Left kidney (tissue), 2 donors: ENCODE data around the gene DLG4. TPM values are rescaled to one million over a fixed set of nuclear protein-coding genes. Genes with fewer than 3 reads are reported as not detected.
A peak's percentile ranks its signal among the peaks of the same experiment; 100 is the strongest.

Experiments used
- DNase-seq: peaks from one replicate; pipeline ENCODE4 v3.0.0-alpha.2; 2013
- polyA plus RNA-seq: library from polyadenylated mRNA; unstranded; fragments of 120-200 nt; gene quantifications from one replicate; pipeline ENCODE4 v1.2.1, GENCODE V29; 2013; ENCODE audit not compliant: insufficient read length

DLG4 gene
- polyA plus RNA-seq, 1 donor = 36.0 TPM

GRCh38 chr17:7234083-7234951 is 14.7 kb upstream of the DLG4 start, which contains the start of gene DVL2:
Gene DVL2, minus strand, starts transcription at chr17:7234517. Its CDS starts 255 bp downstream, at chr17:7234262.
- DNase-seq = peak; percentile 94

DNA sequence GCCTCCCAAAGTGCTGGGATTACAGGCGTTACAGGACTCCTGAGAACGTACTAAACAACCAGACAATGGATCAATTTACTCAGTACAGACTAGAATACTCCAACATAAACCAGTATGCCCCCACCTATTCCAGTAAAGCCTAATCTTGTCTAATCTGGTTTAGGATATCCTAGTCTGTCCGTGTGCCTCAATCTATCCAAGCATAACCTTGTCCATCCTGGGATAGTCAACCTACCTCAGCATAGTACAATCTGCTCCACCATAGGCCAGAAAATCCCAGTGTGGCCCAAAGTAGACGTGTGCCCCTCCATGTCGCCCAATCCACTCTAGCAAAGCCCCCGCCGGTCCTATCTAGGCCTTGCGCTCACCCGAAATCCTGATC is 14.1 kb upstream of the DLG4 start:
- DNase-seq = no peak

DNA sequence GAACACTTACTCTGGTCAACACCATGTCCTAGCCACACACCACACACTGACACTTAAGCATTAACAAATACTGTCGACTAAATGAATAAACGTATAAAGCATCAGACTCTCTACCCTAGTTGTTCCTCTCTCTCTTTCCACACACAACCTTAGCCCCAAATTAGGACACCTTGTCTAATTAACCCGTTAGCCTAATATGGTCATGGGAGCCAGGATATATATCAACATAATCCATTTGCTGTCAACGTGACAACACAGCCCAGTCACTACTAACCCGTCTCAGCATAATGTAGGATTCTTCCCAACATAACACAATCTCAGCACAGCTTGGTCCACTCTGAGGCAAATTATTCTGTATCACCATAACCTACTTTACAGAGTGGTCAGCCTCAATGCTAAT is 12.5 kb upstream of the DLG4 start:
- DNase-seq = no peak

DNA sequence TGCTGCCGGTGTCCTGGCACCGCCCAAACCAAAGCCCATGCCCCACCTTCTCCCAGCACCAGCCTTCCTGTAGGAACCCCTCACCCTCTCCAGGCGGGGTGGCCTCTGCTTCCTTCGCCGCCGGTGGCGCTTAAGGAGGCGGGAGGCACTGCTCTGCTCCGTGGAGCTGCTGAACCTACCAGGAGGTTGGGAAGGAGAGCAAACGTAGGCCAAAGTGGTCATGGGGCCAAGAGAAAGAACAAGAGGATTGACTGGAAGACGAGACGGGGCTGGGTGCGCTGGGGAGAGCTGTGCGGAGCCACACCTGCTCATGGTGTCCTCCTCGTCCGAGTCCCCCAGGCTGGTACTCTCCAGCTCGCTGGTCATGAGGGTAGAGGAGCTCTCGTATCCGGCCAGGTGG is 9.9 kb upstream of the DLG4 start:
- DNase-seq = no peak

DNA sequence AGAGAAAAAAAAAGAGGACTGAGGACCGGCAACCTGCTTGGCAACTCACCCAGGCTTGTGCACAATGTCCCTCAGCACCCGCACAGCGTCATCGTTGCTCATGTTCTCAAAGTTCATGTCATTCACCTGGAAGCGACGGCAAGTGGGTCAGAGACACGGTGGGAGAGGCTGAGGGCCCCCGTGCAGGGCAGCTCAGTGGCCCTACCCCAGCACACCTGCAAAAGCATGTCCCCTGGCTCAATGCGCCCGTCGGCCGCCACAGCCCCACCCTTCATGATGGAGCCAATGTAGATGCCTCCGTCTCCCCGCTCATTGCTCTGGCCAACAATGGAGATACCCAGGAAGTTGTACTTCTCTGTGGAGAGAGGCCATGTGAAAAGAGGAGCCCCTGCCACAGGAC is 9.3 kb upstream of the DLG4 start:
- DNase-seq = no peak

DNA sequence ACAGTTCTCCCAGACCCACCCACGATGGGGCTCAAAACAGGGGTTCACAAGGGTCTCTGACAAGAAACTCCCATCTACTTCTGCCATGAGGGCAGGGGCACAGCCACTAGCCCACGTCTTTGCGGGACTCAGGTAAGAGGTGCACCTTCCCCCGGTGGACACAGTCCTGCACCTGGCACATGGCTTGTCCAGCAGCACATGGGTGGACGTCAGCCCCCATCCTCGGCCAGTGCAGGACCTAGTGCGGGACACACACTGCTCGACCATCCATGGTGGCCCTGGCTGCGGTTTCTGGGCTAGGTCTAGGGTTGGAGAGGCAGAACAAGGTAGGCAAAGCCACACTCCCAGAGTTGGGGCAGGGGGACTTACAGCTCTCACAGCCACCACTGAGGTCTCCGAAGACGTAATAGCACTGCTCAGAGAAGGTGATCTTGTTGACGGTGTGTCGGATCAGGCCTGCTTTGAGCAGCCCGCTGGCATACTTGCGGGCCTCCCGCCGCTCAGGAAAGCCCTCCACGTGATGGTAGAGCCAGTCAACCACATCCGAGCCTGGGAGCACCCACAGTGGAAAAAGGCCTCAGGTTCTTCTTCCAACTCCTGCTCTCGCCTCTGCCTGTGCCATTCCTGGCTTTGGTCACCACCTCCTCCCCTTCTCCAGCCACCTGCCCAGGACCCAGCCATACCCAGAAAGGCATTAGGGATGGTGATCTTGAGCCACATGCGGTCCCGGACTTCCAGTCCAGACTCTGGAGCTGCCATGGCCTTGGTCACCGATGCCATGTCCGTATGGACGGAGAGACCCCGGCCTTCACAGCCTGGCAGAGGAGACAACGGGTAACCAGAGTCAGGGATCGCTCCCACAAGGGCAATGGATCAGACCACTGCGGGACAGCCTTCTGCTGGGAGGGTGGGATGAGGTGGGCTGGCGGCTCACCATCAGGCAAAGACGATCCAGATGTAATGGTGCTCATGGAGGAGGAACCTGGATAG is 7.4 kb upstream of the DLG4 start:
- no peak for DNase-seq

GRCh38 chr17:7225711-7226331 is 6.2 kb upstream of the DLG4 start:
- DNase-seq = no peak

- DNase-seq = no peak
Observed at GRCh38 chr17:7224661-7225111, 5.0 kb upstream of the DLG4 start.

GRCh38 chr17:7224110-7224509 is 4.5 kb upstream of the DLG4 start:
- no peak for DNase-seq

DNA sequence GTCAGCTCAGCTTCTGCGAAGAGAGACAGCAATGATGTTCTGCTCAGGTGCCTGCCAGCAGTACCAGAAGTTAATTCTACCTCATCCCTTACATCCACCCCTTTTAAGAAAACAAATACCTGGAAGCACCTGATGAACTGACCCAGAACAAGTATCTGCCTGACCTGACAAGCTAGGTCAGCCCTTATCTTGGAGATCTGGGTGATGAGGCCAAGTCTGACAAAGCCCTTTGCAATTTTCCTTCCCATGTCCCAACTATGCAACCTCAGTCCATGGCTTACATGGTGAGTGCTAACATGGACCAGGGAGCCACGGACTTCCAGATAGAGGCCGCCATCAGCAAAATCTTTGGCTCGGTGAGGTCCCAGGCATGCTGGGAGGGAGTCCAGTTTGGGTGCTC is 3.7 kb upstream of the DLG4 start:
- no peak for DNase-seq

GRCh38 chr17:7222972-7223292 is 3.3 kb upstream of the DLG4 start:
- DNase-seq = no peak

- no peak for DNase-seq
Observed at GRCh38 chr17:7222093-7222971, 2.7 kb upstream of the DLG4 start.

DNA sequence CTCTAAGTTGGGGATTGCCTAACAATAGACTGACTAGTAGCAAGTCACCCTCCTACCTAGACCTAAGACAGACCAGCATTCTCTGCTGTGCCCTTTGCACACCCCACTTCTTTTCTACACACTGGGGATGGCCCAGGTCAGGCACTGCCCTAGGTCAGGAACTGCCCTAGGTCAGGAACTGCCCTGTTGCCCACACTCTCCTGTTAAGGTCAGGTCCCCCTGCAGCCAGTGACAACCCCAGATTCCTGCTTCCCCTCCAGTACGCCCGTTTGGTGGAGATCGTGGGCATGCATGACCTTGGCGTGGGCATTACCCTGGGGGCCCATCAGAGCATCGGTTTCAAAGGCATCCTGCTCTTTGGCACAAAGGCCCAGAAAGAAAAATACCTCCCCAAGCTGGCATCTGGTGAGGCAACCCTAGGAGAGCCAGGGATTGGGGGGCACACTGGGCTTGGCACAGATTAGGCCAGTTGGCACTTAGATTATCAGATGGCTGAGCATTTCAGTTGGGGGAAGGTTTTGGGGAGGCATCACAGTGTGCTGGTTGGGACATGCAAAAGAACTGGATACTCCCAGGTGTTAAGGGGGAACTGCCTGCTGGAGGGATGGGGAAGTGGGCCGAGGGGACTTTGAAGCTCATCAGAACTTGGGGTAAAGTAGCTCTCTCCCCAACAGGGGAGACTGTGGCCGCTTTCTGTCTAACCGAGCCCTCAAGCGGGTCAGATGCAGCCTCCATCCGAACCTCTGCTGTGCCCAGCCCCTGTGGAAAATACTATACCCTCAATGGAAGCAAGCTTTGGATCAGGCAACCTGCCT is 1.8 kb upstream of the DLG4 start:
- DNase-seq = no peak

DNA sequence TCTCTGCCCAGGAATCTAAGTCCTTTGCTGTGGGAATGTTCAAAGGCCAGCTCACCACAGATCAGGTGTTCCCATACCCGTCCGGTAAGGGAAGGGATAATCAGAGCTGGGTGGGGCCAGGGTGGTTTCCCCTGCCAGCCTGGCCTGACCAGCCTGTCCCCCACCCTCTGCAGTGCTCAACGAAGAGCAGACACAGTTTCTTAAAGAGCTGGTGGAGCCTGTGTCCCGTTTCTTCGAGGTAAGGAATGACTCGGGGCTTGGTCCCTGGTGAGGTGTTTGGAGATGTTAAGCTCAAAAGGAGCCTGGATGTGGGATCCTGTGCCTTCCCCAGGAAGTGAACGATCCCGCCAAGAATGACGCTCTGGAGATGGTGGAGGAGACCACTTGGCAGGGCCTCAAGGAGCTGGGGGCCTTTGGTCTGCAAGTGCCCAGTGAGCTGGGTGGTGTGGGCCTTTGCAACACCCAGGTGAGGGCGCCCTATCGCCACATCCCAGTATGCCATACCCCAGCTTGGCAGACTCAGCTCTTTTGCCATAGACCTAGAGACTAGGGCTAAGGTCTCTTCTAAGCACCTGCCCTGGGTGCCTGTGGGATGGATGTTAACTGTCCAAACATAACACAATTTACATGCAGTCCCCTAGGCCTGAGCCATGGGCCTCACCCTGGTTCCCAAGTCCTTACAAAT is 1.1 kb upstream of the DLG4 start:
- no peak for DNase-seq

DNA sequence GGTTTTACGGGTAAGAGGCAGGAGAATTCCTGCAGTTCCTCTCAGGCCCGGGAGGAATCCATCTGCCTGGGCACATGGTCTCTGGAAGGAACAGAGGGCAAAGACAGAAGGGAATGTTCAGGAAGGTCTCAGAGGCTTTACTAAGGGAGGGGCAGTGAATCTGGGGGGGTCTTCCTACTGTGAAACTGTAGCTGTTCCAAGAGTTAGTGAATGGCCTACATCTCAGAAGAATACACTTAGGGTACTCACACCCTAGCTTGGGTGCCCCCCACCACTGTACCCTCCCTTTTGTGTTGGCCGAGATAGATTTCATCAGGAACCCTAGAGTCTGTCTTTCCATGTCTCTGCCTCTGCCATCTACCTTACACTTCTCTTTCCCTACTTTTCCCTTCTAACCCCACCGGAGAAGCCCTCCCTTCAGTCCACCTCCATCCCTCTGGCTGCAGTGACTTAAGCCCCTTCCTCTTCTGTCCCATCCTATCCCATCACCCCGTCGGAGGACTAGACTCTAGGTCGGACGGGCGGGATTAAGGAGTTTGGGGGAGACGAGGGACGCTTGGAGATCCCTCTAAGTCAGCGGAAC is 316 bp downstream of the DLG4 start:
- no peak for DNase-seq

- DNase-seq = no peak
Observed at GRCh38 chr17:7218758-7219157, 878 bp downstream of the DLG4 start.

DNA sequence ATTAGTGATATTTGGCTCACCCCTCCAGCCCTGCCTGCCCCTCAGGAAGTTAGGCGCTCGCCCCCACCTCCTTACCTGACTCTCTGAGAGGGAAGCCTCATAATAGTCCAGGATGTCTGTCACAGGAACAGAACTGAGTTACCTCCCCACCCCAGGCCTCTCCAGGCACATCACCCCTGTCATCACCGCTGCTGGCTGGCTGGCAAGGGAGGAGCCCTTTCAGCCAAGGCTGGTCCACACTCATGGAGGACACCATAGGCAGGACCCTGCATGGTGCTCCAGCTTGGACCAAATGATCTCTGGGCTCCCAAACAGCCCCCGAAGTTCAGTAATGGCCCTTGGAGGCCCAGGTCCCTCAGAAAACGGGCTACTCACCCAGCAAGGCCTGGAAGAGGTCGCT is 1.5 kb downstream of the DLG4 start:
- no peak for DNase-seq

GRCh38 chr17:7217113-7217987 is 2.3 kb downstream of the DLG4 start:
- peak; percentile 85 for DNase-seq
